Measurements from ENCODE around the gene CD14.
"Not testable (repeated sequence)": the region's sequence is repeated elsewhere in the genome, so short reads cannot be mapped to it uniquely, and the experiment has no call there.

CD14 gene

DNA sequence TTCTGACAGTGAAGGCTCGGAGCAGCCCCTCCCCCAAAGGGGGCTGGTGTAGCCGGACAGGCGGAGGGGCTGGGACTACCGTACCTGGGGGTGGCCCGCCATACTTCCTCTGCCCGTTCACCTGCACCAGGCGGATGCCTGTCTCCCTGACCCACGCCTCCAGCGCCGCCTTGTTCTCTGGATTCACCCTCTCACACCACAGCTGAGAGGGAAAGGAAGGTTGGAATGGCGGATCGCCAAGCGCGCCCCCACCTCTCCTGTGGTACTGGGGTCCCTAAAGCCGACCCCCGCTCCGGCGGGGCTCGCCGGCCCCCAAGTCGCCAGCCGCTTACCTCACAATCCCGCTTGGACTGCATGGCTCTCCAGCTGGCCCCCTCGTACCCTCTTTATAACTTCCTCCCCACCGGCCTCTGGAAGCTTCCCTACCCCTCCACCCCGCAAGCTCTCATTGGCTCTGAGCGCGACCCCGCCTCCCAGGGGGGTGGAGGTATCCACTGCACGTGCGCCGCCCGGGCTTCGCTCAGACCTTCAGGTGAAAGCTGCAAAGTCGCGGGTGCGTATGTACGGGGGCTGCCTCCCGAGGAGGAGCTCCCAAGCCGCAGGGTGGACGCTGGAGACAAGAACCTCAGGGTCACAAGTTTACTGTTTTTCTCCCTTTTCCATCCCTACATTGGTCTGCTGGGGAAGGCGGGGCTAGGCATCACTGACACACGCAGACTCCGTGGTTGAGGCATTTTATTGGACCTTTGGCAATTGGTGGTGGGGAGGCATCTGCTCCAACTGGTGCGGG, 40.4 kb upstream of the CD14 start, which contains the start of gene DND1:
Gene DND1, minus strand, starts transcription at position 390 of the 790 bp plus-strand sequence. Its CDS starts 34 bp downstream, at position 356.
- Histone ChIP-seq H3K27ac (ENCODE audit: poor library complexity, severe bottlenecking) (no peak within 1 kb of the TSS), H3K36me3 (ENCODE audit: low read depth) (peaks cover 86% of the 10 kb centered on the region), H3K9me3 (ENCODE audit: severe bottlenecking) (no peaks in the 10 kb centered on the region), H3K27me3 (ENCODE audit: insufficient read depth, poor library complexity, severe bottlenecking) (no peaks in the 10 kb centered on the region), H3K4me1 (ENCODE audit: insufficient read depth, poor library complexity, severe bottlenecking) (no peaks in the 10 kb centered on the region), H3K4me3 (ENCODE audit: severe bottlenecking) (no peak within 1 kb of the TSS)
- TF ChIP-seq, protein P1, sequence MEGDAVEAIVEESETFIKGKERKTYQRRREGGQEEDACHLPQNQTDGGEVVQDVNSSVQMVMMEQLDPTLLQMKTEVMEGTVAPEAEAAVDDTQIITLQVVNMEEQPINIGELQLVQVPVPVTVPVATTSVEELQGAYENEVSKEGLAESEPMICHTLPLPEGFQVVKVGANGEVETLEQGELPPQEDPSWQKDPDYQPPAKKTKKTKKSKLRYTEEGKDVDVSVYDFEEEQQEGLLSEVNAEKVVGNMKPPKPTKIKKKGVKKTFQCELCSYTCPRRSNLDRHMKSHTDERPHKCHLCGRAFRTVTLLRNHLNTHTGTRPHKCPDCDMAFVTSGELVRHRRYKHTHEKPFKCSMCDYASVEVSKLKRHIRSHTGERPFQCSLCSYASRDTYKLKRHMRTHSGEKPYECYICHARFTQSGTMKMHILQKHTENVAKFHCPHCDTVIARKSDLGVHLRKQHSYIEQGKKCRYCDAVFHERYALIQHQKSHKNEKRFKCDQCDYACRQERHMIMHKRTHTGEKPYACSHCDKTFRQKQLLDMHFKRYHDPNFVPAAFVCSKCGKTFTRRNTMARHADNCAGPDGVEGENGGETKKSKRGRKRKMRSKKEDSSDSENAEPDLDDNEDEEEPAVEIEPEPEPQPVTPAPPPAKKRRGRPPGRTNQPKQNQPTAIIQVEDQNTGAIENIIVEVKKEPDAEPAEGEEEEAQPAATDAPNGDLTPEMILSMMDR (IDR thresholded peaks at IDR 0.05; ENCODE audit: poor library complexity, severe bottlenecking) = no peak
- ATAC-seq (ENCODE audit: low read depth) (no peak; the same call in 2 of the 3 replicates), DNase-seq (ENCODE audit: low spot score) (peak; percentile 71)

DNA sequence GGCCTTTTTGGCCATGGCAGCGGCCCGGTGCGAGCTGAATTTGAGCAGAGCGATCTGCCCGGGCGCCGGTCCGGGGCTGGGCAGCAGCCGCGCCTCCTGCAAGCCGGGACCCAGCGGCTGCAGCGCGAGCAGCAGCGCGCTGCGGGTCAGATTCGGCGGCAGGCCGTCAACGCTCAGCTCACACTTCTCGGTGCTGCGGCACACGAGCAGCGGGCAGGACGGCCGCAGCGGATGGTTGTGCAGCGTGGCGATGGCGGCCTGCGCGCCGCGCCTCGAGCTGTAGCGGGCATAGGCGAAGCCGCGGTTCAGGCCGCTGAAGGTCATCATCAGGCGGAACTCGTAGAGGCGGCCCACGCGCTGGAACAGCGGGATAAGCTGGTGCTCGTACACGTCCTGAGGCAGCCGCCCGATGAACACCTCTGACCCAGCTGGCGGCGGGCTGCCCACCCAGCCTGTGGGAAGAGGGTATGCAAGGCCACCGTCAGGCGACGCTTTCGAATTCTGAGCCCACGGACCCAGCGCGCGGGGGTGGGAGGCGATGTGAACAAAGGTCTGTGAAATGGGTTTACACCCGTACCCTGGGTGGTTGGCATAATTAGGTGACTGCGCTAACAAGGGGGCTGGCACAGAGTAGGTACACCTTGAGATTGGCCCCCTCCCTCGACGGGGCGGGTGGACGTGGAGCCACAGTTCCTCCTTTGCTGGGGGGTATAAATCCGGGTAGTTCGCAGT, 39.6 kb upstream of the CD14 start:
- no peak overlapping the region for H3K4me3 ChIP-seq (ENCODE audit: severe bottlenecking)
- H3K4me1 ChIP-seq (ENCODE audit: insufficient read depth, poor library complexity, severe bottlenecking) = no peaks in the 10 kb centered on the region
- ATAC-seq (ENCODE audit: low read depth) = no peak
- no peaks in the 10 kb centered on the region for H3K9me3 ChIP-seq (ENCODE audit: severe bottlenecking)
- H3K27me3 ChIP-seq (ENCODE audit: insufficient read depth, poor library complexity, severe bottlenecking) = no peaks in the 10 kb centered on the region
- TF ChIP-seq, protein P1 (IDR thresholded peaks at IDR 0.05; ENCODE audit: poor library complexity, severe bottlenecking) = no peak
- DNase-seq (ENCODE audit: low spot score) = peak; percentile 68
- H3K36me3 ChIP-seq (ENCODE audit: low read depth) = peaks cover 86% of the 10 kb centered on the region
- no peak overlapping the region for H3K27ac ChIP-seq (ENCODE audit: poor library complexity, severe bottlenecking)

DNA sequence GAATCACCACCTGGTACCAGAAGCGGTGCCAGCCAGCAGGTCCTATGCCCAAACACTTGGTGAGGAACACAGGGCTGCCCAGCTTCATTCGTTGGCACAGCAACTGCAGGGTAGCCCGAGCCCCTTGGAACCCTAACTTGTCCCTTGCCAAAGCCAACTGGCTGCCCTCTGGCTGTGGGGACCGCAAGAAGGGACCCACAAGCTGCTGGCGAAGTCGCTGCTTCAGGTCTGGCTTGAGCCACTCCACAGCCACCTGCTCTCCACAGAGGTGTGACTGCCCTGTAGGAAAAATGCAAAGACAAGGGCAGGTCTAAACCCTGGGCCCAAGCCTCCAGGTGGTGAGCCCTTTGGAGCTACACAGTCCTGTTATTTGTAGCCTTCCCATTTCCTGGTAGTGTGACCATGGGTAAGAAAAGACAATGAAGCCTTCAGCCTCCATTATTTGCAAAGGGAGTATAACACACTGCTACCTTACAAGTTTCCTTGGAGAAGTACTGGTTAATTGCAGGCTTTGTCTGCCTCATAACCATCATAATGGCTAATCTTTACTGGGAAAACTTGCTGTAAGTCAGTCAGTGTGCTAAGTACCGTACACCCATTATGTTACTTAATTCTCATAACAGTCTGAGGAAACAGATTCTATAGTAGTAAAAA, 38.6 kb upstream of the CD14 start:
- peak; percentile 11; the same call in 1 of the 3 replicates for ATAC-seq (ENCODE audit: low read depth)
- TF ChIP-seq, protein P1 (IDR thresholded peaks at IDR 0.05; ENCODE audit: poor library complexity, severe bottlenecking) = no peak

DNA sequence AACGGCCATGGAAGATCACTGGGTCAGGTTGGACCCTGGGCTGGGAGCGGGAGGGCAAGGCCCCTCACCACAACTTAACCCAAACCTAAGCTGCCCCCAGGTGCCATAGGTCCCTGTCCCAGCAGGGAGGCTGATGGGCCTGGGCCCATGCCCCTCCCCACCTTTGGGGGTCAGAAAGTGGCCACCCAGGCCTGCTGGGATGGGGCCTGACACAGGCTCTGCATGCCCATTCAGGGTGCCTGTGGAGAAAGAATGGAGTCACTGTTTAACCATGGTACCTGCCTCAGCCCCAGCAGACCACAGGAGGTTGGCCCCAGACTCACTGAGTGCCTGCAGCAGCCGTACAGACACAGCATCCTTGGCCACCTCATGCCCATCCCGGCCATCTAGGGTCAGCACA, 38.1 kb upstream of the CD14 start:
- peak; percentile 7; the same call in 1 of the 3 replicates for ATAC-seq (ENCODE audit: low read depth)
- not testable (repeated sequence) for H3K4me1 ChIP-seq (ENCODE audit: insufficient read depth, poor library complexity, severe bottlenecking); H3K4me3 ChIP-seq (ENCODE audit: severe bottlenecking); H3K27me3 ChIP-seq (ENCODE audit: insufficient read depth, poor library complexity, severe bottlenecking); H3K9me3 ChIP-seq (ENCODE audit: severe bottlenecking); H3K27ac ChIP-seq (ENCODE audit: poor library complexity, severe bottlenecking); DNase-seq (ENCODE audit: low spot score)
- H3K36me3 ChIP-seq (ENCODE audit: low read depth) = peaks cover 84% of the 10 kb centered on the region

More for the DNA sequence above, 38.6 kb upstream of the CD14 start:
- Histone ChIP-seq H3K27ac (ENCODE audit: poor library complexity, severe bottlenecking) (no peak overlapping the region), H3K4me3 (ENCODE audit: severe bottlenecking) (no peak overlapping the region), H3K27me3 (ENCODE audit: insufficient read depth, poor library complexity, severe bottlenecking) (no peaks in the 10 kb centered on the region), H3K4me1 (ENCODE audit: insufficient read depth, poor library complexity, severe bottlenecking) (peaks cover under 1% of the 10 kb centered on the region), H3K36me3 (ENCODE audit: low read depth) (peaks cover 86% of the 10 kb centered on the region), H3K9me3 (ENCODE audit: severe bottlenecking) (no peaks in the 10 kb centered on the region)
- no peak for DNase-seq (ENCODE audit: low spot score)

Measured in RWPE2 (cell line).